GM19023 (cell line): ENCODE measurements around the gene ORAI1.
"Not testable (repeated sequence)": the region's sequence is repeated elsewhere in the genome, so short reads cannot be mapped to it uniquely, and the experiment has no call there.

Experiments used
- ATAC-seq: cut with Tn5 transposase; IDR thresholded peaks from one replicate; pipeline ENCODE4 v1.9.1; 2021; ENCODE audit warnings: mild to moderate bottlenecking, moderate library complexity; ENCODE audit not compliant: unreplicated experiment

Gene ORAI1

DNA sequence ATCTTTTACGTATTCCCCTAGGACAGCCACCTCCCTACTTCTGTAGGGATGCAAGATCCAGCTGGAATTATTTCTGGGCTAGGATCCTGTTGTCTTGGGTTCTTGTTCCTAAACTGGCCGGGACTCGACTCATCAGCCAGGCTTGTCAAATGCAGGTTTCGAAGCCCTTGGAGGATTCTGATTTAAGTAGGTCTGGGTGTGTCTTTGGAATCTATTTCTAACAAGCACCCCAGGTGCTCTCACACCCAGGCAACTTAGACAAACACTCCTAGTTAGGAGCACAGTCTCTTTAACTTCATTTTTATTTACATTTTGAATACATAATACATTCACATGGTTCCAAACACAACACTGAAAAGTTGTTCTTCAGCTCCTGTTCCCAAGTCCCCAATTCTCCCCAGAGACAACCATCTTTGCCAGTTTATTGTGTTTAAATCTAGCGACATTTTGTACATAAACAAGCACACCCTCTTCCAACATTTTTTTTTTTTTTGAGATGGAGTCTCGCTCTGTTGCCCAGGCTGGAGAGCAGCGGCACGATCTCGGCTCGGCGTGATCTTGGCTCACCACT is 22.2 kb downstream of the ORAI1 start:
- no peak for ATAC-seq

DNA sequence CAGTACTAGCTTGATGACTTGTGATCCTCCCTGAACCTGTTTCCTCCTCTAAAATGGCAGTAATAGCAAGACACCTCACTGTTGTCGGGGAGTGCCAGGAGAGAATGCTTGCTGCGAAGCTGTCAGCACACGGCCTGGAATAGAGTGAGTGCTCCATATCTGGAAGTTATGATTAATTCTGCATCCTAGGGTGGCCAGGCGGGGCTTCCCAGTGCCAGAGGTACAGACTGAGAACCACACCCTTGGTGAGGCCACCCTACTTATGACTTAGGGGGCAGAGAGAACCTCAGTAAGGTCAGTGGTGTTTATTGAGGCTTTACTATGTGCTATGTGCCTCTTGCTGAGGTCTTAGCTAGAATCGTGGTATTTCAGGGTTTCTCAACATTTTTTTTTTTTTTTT is 23.0 kb downstream of the ORAI1 start:
- no peak for ATAC-seq

DNA sequence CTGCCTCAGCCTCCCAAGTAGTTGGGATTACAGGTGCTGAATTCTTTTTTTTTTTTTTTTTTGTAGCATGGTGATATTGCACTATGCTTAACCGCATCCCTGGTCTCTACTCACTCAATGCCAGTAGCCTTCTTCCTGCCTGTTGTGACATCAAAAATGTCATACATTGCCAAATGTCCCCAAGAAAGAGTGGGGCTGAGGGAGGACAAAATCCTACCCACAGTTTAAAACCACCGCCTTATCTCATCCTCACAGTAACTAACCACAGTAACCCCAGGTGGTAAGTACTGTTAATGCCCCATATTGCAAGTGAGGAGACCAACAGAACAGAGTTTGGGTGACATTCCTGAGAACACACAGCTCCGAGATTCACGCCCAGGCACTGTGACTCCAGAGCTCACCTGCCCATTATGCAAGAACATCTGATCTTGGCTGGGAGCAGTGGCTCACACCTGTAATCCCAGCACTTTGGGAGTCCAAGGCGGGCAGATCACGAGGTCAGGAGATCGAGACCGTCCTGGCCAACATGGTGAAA is 23.6 kb downstream of the ORAI1 start:
- ATAC-seq, result no peak

DNA sequence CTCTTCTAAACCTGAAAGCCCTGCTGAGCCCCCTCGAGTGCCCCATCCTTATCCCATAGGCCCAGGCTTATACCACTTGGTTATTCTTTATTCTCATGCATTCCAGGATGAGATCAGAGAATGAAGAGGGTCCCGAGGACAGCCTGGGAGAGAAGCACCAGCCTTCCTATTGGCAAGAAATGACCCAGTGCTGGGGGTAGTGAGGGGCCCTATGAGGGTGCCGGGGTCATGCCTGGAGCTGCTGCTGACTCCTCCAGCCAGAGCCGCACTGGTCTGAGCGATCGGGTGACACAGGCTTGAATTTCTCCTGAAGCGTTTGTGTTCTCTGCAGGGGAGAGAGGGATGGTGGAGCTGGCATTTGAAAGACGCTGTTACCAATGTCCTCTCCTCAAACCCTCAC is 25.0 kb downstream of the ORAI1 start:
- ATAC-seq, result no peak

- ATAC-seq, result no peak
Measured at GRCh38 chr12:121652767-121653497, 26.6 kb downstream of the ORAI1 start.

- ATAC-seq, result no peak
Measured at GRCh38 chr12:121653999-121654398, 27.7 kb downstream of the ORAI1 start.

GRCh38 chr12:121656122-121656521 is 29.8 kb downstream of the ORAI1 start:
- ATAC-seq, result no peak

DNA sequence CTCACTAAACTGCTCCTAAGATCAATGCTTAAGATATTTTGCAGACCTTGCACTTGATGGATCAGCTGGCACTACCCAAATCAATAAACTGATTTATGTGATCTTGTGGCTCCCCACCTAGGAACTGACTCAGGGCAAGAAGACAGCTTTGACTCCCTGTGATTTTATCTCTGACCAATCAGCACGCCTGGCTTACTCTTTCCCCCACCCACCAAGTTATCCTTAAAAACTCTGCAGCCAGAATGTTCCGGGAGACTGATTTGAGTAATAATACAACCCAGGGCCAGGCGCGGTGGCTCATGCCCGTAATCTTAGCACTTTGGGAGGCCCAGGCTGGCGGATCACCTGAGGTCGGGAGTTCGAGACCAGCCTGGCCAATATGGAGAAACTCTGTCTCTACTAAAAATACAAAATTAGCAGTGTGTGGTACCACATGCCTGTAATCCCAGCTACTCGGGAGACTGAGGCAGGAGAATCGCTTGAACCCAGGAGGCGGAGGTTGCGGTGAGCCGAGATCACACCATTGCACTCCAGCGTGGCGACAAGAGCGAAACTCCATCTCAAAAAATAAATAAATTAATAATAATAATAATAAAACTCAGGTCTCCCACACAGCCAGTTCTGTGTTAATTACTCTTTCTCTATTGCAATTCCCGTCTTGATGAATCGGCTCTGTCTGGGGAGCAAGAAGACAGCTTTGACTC is 31.1 kb downstream of the ORAI1 start:
- no peak for ATAC-seq

DNA sequence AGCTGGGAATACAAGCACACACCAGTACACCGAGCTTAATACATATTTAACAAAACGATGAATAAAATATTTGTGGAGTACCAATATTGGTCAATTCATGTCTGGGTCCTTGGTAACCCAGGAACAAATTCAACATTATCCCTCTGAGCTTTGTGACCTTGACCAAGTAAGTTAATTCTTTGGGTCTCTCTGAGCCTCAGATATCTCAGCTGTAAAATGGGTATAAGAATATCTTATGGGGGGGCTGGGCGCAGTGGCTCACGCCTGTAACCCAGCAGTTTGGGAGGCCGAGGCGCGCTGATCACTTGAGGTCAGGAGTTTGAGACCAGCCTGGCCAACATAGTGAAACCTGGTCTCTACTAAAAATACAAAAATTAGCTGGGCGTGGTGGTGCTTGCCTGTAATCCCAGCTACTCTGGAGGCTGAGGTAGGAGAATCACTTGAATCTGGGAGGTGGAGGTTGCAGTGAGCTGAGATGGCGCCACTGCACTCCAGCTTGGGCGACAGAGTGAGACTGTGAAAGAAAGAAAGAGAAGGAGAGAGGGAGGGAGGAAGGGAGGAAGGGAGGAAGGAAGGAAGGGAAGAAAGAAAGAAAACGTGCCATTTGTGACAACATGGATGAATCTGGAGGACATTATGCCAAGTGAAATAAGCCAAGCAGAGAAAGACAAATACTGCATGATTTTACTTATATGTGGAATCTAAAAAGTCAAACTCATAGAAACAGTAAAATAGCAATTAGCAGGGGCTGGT is 35.2 kb downstream of the ORAI1 start:
- not testable (repeated sequence) for ATAC-seq

DNA sequence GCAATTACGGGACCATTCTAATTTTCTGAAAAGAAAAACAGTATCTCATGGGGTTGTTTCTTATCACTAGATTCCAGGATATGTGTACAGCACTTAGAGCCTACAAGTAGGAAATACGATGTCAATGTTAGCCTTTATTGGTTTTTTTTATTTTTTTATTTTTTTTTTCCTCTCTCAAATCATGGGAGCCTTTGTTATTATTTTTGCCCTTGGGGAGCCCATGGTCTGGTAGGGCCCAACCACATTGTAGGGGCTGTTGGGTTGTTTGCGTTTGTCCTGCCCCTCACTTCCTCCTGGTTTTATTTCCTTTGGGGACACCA is 37.2 kb downstream of the ORAI1 start:
- no peak for ATAC-seq

DNA sequence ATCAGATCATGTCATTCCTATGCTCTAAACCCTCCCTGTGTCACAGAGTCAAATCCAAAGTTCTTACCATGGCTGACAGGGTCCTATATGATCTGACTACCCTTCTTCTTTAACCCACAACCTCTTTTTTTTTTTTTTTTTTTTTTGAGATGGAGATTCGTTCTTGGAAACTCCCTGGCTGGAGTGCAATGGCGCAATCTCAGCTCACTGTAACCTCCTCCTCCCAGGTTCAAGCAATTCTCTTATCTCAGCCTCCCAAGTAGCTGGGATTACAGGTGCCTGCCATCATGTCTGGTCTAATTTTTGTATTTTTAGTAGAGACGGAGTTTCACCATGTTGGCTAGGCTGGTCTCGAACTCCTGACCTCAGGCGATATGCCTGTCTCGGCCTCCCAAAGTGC is 40.5 kb downstream of the ORAI1 start:
- ATAC-seq, result not testable (repeated sequence)

- ATAC-seq, result no peak
Measured at GRCh38 chr12:121668750-121669520, 42.6 kb downstream of the ORAI1 start.

GRCh38 chr12:121669521-121669900 is 43.2 kb downstream of the ORAI1 start, which contains the start of gene MORN3:
TSS of gene MORN3 (minus strand) at chr12:121669654. CDS start at chr12:121669483, 171 bp downstream.
- ATAC-seq, result no peak

GRCh38 chr12:121673013-121673511 is 46.7 kb downstream of the ORAI1 start:
- ATAC-seq, result no peak

- no peak for ATAC-seq
Measured at GRCh38 chr12:121676190-121676589, 49.9 kb downstream of the ORAI1 start.

DNA sequence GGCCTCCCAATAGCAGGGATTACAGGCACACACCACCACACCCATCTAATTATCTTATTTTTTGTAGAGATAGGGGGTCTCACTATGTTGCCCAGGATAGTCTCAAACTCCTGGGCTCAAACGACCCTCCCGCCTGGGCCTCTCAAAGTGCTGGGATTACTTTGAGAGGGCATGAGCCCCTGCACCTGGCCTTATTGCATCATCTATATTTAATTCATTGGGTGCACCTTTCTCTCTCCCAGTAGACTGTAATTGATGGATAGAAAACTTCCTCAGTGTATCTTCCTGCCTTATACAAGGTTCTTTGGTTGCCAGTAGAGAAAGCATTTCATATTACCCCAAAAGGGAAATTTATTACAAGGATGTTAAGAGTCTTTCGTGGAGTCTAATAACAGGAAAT is 52.0 kb downstream of the ORAI1 start:
- ATAC-seq, result no peak

- no peak for ATAC-seq
Measured at GRCh38 chr12:121678716-121679300, 52.5 kb downstream of the ORAI1 start.

GRCh38 chr12:121679661-121680197 is 53.4 kb downstream of the ORAI1 start:
- not testable (repeated sequence) for ATAC-seq

DNA sequence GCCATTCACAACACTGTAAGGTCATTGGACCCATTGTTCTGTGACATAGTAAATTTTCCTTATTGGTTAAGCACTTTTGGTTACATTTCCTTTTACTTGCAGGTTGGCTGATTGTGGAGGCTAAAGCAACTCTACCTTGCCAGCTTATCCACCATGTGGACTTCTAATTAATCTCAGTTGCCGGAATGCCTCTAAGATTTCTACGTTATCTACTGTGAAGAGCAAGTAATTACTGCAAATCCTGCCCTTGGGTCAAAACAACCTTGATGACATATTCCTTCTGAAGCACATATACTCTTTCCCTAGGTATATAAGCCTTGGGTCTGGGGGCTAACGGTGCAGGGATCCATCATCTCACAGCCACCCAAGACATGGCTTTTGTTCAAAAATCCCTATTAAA is 62.6 kb downstream of the ORAI1 start:
- no peak for ATAC-seq

DNA sequence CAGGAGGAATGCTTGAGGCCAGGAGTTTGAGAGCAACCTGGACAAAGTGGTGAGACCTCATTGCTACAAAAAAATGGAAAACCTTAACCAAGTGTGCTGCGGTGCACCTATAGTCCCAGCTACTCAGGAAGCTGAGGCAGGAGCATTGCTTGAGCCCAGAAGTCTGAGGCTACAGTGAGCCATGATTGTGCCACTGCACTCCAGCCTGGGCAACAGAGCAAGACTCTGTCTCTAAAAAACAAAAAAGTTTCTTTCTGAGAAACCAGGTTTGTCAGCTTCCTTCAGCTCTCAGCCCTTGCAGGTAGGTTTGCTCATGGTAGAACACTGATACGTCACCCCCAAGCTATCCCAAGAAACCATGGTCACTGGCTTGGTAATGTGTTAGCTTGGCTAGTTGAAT is 63.1 kb downstream of the ORAI1 start:
- ATAC-seq, result no peak
